Activated CD4-positive, alpha-beta memory T cell treated with anti-CD3 and anti-CD28 coated beads for 36 hours (primary cell): ENCODE data around the gene ISG20L2. TPM values are rescaled to one million over a fixed set of nuclear protein-coding genes. Genes with fewer than 3 reads are reported as not detected.

Experiments used
- CTCF ChIA-PET: fragments of 350-600 bp; sonication (Branson Sonifier 250); formaldehyde crosslinking; loops from one replicate; lab custom pipeline; 2021; ENCODE audit warnings: antibody characterized with exemption, inconsistent platforms; lab: Charles Lee
- POLR2A ChIA-PET: fragments of 350-600 bp; sonication (Branson Sonifier 250); formaldehyde crosslinking; loops from one replicate; lab custom pipeline; 2021; ENCODE audit warnings: antibody characterized with exemption; lab: Charles Lee
- DNase-seq: peaks from one replicate; pipeline ENCODE4 v3.0.0-alpha.2; 2020
- H3K27ac Mint-ChIP-seq: one replicate; pipeline ENCODE4 v1.8.0; 2021; ENCODE audit warnings: mixed read lengths
- H3K27me3 Mint-ChIP-seq: one replicate; pipeline ENCODE4 v1.8.0; 2021; ENCODE audit warnings: mixed read lengths
- H3K36me3 Mint-ChIP-seq: one replicate; pipeline ENCODE4 v1.8.0; 2021; ENCODE audit warnings: mixed read lengths
- H3K4me1 Mint-ChIP-seq: one replicate; pipeline ENCODE4 v1.8.0; 2021; ENCODE audit warnings: low read depth, mixed read lengths
- H3K4me3 Mint-ChIP-seq: one replicate; pipeline ENCODE4 v1.8.0; 2021; ENCODE audit warnings: mild to moderate bottlenecking, mixed read lengths
- H3K9me3 Mint-ChIP-seq: one replicate; pipeline ENCODE4 v1.8.0; 2021; ENCODE audit warnings: mixed read lengths
- intact Hi-C: fragments of 100-400 bp; cut with micrococcal nuclease; formaldehyde crosslinking; loops from one replicate; pipeline ENCODE4 v1.15.1; 2023
- total RNA-seq, 2 experiments: library from RNA; stranded (reverse); gene quantifications; one replicate each; pipeline ENCODE4 v1.2.3, GENCODE V29; 2021

Gene ISG20L2
- total RNA-seq, 2 experiments from 2014 or later: 35.6 to 36.8 TPM

DNA sequence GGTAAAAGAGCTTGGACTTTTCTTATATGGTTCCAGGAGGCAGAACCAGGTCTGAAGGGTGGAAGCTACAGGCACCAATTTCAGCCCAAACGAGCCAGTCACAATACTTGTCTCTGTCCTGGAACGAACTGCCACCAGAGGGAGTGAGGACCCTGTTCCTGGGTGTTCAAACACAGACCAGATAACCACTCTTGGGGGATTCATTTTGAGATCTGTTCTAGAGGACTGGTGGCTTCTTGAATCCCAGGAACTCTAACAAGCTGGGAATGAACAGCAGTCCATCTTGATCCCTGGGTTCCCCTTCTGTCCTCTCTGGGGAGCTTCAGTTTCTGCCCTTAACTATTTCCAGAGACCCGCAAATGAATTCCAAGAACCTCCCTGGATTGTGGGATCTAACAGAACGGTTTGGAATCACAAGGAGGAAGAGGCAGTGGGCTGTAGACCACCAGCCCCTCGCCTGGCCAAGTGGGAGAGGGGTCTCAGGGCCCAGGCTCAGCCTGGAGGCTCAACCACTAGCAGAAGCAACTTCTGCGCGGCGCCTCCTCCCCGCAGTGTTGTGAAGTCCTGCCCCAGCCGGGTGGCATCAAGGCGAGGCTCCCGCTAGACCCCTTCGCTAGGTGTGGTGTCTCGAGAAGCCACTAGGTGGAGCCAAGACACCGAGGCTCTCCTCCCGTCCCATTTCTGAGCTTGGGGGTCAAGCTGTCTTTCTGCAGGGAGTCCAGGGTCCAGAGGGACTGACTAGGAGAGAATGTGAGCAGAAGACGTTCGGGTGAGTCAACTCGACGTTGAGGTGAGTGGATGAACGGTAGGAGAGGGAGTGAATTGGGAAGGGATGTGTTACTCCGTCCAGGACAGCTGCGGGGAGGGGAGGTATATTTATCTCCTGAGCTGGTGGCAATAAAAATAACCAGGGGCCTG, 39.3 kb downstream of the ISG20L2 start:
- intact Hi-C loops: loop anchor here (1.0 to 10.0 kb wide), 4 partner anchors 16 to 206 kb away; partner anchors contain the start of genes CRABP2, NTRK1 and PEAR1
- Mint-ChIP-seq H3K9me3 (no peaks in the 10 kb centered on the region), H3K27me3 (peaks cover 55% of the 10 kb centered on the region), H3K36me3 (no peaks in the 10 kb centered on the region), H3K4me3 (no peak overlapping the region), H3K4me1 (peaks cover 16% of the 10 kb centered on the region), H3K27ac (no peak overlapping the region)
- POLR2A ChIA-PET: interaction anchor here (1.0 to 2.5 kb wide), 7 partner anchors 16 to 113 kb away, joined by 4 to 14 read pairs (median 6); partner anchors contain the start of genes CRABP2, ISG20L2 and METTL25B
- peak; percentile 83 for DNase-seq
- CTCF ChIA-PET: interaction anchor here (0.5 to 36.2 kb wide), 62 partner anchors 9 to 385 kb away, joined by 3 to 1179 read pairs (median 4); partner anchors contain the start of genes CRABP2, HDGF, ISG20L2 and METTL25B

- H3K36me3 Mint-ChIP-seq: no peaks in the 10 kb centered on the region
- no peak overlapping the region for H3K4me3 Mint-ChIP-seq
- H3K9me3 Mint-ChIP-seq: no peaks in the 10 kb centered on the region
- ChIA-PET CTCF (interaction anchor here (0.7 to 36.2 kb wide), 12 partner anchors 8 to 299 kb away, joined by 3 to 1179 read pairs (median 4); partner anchors contain the start of genes CRABP2, ISG20L2 and METTL25B), POLR2A (interaction anchor here (1.0 to 1.3 kb wide), 3 partner anchors 41 to 118 kb away, joined by 3 to 4 read pairs (median 3); partner anchors contain the start of gene METTL25B)
- peaks cover 33% of the 10 kb centered on the region for H3K27me3 Mint-ChIP-seq
- peak overlapping the region; percentile 1 for H3K27ac Mint-ChIP-seq
- DNase-seq: peak; percentile 69
- H3K4me1 Mint-ChIP-seq: peaks cover 18% of the 10 kb centered on the region
- intact Hi-C loops: loop anchor here (1.0 to 10.0 kb wide), 2 partner anchors 42 to 210 kb away; partner anchors contain the start of gene PEAR1
Measured at GRCh38 chr1:156684227-156684782, 44.3 kb downstream of the ISG20L2 start.

DNA sequence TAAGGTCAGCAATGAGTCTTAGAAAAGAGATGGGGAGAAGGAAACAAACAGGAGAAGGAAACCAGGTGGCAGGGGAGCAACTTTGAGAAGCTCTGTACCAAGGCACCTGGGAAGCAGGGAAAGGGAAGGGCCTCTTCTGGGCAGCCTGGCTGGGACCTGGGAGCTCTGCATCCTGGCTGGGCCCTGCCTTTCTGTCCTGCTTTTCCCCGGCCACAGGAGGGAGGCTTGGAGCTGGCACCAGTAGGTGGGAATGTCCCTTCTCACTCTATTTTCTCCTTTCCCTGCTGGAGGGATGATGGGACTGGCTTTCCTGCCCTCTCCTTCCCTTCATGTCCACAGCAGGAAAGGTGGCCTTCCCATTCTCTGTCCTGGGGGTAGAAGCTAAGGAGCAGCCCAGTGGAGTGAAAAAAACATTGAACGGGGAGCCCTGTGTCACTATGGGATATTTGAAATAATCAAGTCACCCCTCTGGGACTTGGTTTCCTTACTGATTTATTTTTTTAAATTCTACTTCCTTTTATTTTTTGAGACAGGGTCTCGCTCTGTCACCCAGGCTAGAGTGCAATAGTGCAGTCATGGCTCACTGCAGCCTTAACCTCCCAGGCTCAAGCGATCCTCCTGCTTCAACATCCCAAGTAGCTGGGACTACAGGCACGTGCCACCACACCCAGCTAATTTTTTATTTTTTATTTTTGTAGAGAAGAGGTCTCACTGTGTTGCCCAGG, 46.2 kb downstream of the ISG20L2 start:
- ChIA-PET CTCF (interaction anchor here (0.6 to 36.2 kb wide), 4 partner anchors 22 to 58 kb away, joined by 3 to 1179 read pairs (median 15); partner anchors contain the start of genes CRABP2, ISG20L2 and METTL25B), POLR2A (no interaction called here)
- Mint-ChIP-seq H3K4me3 (no peak overlapping the region), H3K9me3 (no peaks in the 10 kb centered on the region), H3K4me1 (peaks cover 28% of the 10 kb centered on the region), H3K27me3 (peaks cover 40% of the 10 kb centered on the region), H3K36me3 (no peaks in the 10 kb centered on the region), H3K27ac (no peak overlapping the region)
- no peak for DNase-seq
- intact Hi-C loops: loop anchor here (10.0 kb wide), 1 partner anchor 212 kb away; the partner anchor contains the start of gene PEAR1

DNA sequence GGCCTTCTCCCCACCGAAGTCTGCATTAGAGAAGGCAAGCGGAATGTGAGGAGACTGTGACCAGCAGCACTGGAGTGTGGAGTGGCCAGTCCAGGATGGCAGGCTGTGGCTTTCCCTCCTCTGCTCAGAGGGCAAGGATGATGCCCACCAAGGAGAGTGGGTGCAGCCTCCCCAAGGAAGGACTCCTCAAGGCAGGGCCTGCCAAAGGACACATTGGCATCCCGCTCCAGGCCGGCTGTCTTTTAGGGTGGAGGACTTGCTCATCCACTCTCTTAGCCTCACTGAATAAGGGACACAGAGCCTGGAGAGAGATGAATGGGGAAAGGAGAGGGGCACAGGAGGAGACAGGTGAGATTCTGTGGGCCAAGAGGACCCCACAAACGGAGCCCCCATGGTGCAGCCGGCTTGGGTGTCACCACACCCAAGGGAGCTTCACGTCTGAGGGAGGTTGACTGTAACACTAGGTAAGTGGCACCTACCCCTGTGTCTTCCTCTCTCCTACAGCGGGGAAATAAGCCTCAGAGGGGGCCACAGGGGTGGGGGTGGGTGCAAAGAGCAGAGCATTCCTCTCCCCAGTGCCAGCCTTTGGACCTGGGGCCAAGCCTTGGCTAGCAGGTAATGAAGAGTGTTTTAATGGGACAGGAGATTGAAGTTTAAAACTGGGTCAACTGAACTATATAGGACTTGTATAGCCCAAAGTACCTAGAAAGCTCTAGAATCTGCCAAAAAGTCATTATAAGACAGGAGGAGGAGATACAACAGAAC, 47.2 kb downstream of the ISG20L2 start:
- peaks cover 41% of the 10 kb centered on the region for H3K27me3 Mint-ChIP-seq
- peaks cover 31% of the 10 kb centered on the region for H3K4me1 Mint-ChIP-seq
- no peak overlapping the region for H3K4me3 Mint-ChIP-seq
- H3K9me3 Mint-ChIP-seq: no peaks in the 10 kb centered on the region
- CTCF ChIA-PET: interaction anchor here (1.1 to 36.2 kb wide), 5 partner anchors 9 to 57 kb away, joined by 3 to 1179 read pairs (median 27); partner anchors contain the start of genes CRABP2, ISG20L2 and METTL25B
- intact Hi-C loops: loop anchor here (10.0 kb wide), 1 partner anchor 213 kb away; the partner anchor contains the start of gene PEAR1
- DNase-seq: no peak
- H3K36me3 Mint-ChIP-seq: no peaks in the 10 kb centered on the region
- H3K27ac Mint-ChIP-seq: no peak overlapping the region
- POLR2A ChIA-PET: no interaction called here

DNA sequence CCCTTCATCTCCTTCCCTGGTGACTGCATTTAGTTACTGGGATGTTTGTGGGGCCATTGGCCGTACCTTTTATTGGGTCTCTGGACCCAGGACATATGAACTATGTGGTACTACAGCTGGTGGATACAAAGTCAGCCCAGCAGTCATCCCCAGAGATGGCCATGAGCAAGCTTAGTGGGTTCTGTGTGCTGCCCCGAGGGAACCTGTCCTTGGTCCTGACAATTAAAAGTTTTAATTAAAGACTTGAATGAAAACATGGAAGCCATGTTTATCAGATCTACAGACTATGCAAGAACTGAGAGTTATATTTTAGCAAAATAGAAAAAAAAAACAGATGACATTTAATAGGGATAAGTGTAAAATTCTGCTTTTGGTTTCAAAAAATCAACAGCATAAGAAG, 48.5 kb downstream of the ISG20L2 start:
- no peak overlapping the region for H3K27ac Mint-ChIP-seq
- ChIA-PET CTCF (interaction anchor here (0.7 to 36.2 kb wide), 8 partner anchors 9 to 54 kb away, joined by 3 to 1179 read pairs (median 12); partner anchors contain the start of genes CRABP2, ISG20L2 and METTL25B), POLR2A (no interaction called here)
- H3K4me3 Mint-ChIP-seq: no peak overlapping the region
- DNase-seq: no peak
- peaks cover 31% of the 10 kb centered on the region for H3K4me1 Mint-ChIP-seq
- H3K9me3 Mint-ChIP-seq: no peaks in the 10 kb centered on the region
- intact Hi-C loops: loop anchor here (10.0 kb wide), 1 partner anchor 215 kb away; the partner anchor contains the start of gene PEAR1
- H3K27me3 Mint-ChIP-seq: peaks cover 49% of the 10 kb centered on the region
- H3K36me3 Mint-ChIP-seq: no peaks in the 10 kb centered on the region

GRCh38 chr1:156677616-156678596, 50.7 kb downstream of the ISG20L2 start:
- Mint-ChIP-seq H3K4me1 (peaks cover 12% of the 10 kb centered on the region), H3K36me3 (no peaks in the 10 kb centered on the region), H3K9me3 (no peaks in the 10 kb centered on the region), H3K27ac (no peak overlapping the region), H3K27me3 (peaks cover 56% of the 10 kb centered on the region), H3K4me3 (no peak overlapping the region)
- DNase-seq: peak; percentile 44
- intact Hi-C loops: loop anchor here (1.0 kb wide), 2 partner anchors 18 to 51 kb away; no protein-coding TSS in a partner anchor
- ChIA-PET POLR2A (no interaction called here), CTCF (interaction anchor here (0.6 to 36.2 kb wide), 11 partner anchors 12 to 292 kb away, joined by 3 to 1179 read pairs (median 4); partner anchors contain the start of genes CRABP2, ISG20L2 and METTL25B)

GRCh38 chr1:156676820-156677615, 51.5 kb downstream of the ISG20L2 start, which contains the start of gene NES:
TSS of gene NES (minus strand) at chr1:156677407. CDS start at chr1:156677264, 143 bp downstream.
- intact Hi-C loops: no loop called here
- H3K27ac Mint-ChIP-seq: no peak within 1 kb of the TSS
- peaks cover 59% of the 10 kb centered on the region for H3K27me3 Mint-ChIP-seq

DNA sequence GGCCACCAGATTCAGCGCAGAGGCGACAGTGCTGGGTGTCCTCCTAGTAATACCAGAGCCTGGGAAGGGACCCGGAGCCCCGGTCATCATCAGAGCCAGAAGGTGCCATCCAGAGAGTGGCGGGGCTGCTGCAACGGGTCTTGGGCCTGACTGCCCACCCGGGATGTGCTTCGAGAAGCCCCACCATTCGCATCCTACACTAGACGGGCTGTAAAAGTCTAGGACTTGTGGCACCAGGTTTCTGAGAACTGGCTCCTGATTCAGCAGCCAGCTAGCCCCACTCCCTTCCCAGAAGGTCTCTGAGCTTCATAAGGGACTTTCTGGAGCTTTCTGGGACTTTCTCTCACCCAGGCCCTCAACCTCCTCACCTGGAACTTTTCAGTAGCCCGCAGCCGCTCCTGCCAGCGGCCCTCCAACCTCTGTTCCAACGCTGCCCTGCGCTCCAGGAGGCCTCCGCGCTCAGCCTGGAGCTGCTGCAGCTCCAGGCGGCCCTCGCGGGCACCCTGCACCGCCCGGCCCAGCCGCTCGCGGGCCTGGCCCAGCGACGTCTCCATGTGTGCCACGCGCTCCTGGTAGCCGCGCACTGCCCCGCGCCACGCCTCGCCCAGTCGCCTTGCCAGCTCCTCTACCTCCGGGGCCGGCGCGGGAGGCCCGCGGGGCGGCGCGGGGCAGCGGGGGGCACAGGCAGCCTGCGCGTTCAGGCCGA, 52.3 kb downstream of the ISG20L2 start:
- Mint-ChIP-seq H3K4me3 (no peak overlapping the region), H3K27me3 (peaks cover 56% of the 10 kb centered on the region), H3K27ac (no peak overlapping the region), H3K9me3 (no peaks in the 10 kb centered on the region), H3K4me1 (peaks cover 12% of the 10 kb centered on the region), H3K36me3 (no peaks in the 10 kb centered on the region)
- ChIA-PET POLR2A (interaction anchor here (1.0 kb wide), 1 partner anchor 15 kb away, joined by 3 read pairs; no protein-coding TSS in a partner anchor), CTCF (interaction anchor here (0.8 to 36.2 kb wide), 8 partner anchors 8 to 50 kb away, joined by 3 to 1179 read pairs (median 22); partner anchors contain the start of genes CRABP2, ISG20L2 and METTL25B)
- no peak for DNase-seq
- intact Hi-C loops: no loop called here

More at GRCh38 chr1:156676820-156677615, 51.5 kb downstream of the ISG20L2 start, which contains the start of gene NES:
- no peak for DNase-seq
- Mint-ChIP-seq H3K4me3 (no peak within 1 kb of the TSS), H3K9me3 (no peaks in the 10 kb centered on the region), H3K4me1 (peaks cover 12% of the 10 kb centered on the region), H3K36me3 (no peaks in the 10 kb centered on the region)
- ChIA-PET CTCF (interaction anchor here (0.8 to 36.2 kb wide), 9 partner anchors 8 to 79 kb away, joined by 3 to 1179 read pairs (median 7); partner anchors contain the start of genes CRABP2, ISG20L2 and METTL25B), POLR2A (interaction anchor here (1.0 kb wide), 1 partner anchor 16 kb away, joined by 3 read pairs; no protein-coding TSS in a partner anchor)
